ENCODE measurements around the gene KDM6A.
"Not testable (repeated sequence)": the region's sequence is repeated elsewhere in the genome, so short reads cannot be mapped to it uniquely, and the experiment has no call there.

Gene KDM6A

DNA sequence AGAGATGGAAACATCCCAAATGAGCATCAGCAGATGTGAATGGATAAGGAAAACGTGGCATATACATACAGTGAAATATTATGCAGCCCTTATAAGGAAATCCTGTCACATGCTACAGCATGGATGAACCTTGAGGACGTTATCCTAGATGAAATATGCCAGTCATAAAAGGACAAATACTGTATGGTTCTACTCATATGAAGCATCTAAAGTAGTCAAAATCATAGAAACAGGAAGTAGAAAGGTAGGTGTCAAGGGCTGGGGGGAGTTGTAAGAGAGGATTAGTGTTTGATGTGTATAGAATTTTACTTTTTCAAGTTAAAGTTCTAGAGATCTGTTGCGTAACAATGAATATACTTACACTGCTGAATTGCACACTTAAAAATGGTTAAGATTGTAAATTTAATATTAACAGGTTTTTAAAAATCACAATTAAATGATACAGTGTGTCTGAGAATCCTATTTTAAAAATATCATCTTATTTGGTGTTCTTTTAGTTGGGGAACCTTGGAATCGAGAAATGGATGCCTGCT, 58.5 kb downstream of the KDM6A start:
- DNase-seq: no peak

GRCh38 chrX:44935172-44935571, 62.2 kb downstream of the KDM6A start:
- no peak for DNase-seq

- no peak for DNase-seq
These were observed 62.7 kb downstream of the KDM6A start for GRCh38 chrX:44935640-44936039.

DNA sequence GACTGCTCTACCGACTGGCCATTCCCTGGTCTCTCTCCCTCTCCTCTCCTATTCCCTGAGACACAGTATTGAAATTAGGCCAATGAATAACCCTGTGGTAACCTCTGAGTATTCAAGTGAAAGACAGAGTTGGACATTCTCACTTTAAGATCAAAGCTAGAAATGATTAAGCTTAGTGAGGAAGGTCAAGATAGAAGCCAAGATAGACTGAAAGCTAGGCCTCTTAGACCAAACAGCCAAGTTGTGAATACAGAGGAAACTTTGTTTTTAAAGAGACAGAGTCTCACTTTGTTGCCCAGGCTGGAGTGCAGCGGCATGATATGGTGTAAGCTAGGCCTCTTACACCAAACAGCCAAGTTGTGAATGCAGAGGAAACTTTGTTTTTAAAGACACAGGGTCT, 64.6 kb downstream of the KDM6A start:
- DNase-seq: no peak

DNA sequence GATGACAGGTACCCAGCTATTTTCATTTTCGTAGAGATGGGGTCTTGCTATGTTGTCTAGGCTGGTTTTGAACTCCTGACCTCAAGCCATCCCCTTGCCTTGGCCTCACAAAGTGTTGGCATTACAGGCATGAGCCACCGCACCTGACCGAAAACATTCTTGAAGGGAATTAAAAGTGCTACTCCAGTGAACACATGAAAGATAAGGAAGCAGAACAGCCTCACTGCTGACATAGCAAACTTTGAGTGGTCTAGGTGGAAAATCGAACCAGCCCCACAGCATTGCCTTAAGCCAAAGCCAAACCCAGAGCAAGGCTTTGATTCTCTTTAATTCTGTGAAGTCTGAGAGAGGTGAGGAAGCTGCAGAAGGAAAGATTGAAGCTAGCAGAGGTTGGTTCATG, 65.1 kb downstream of the KDM6A start:
- DNase-seq: no peak

DNA sequence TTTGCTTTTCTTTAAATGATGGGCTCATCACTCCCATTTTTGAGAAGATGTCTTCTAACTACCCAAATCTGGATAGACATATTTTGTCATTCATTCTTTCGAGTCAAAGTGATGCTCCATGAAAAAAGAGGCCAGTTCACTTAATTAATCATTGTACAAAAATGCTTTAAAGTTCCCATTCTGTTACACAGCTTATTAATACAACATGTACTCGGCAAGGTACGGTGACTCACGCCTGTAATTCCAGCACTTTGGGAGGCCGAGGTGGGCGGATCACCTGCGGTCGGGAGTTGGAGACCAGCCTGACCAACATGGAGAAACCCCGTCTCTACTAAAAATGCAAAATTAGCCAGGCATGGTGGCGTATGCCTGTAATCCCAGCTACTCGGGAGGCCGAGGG, 67.6 kb downstream of the KDM6A start:
- DNase-seq: not testable (repeated sequence)

DNA sequence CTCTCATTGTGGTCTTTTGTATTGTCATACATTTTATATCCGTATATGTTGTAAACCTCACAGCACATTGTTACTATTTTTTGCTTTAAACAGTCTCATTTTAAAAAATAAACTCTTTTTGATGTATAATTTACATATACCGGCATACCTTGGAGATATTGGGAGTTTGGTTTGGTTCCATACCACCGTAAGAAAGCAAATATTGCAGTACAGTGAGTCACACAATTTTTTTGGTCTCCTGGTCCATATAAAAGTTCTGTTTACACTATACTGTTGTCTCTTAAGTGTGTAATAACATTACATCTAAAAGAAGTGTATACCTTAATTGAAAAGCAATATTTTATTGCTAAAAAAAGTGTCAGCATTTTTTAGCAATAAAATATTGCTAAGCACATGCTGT, 70.0 kb downstream of the KDM6A start:
- DNase-seq: no peak

DNA sequence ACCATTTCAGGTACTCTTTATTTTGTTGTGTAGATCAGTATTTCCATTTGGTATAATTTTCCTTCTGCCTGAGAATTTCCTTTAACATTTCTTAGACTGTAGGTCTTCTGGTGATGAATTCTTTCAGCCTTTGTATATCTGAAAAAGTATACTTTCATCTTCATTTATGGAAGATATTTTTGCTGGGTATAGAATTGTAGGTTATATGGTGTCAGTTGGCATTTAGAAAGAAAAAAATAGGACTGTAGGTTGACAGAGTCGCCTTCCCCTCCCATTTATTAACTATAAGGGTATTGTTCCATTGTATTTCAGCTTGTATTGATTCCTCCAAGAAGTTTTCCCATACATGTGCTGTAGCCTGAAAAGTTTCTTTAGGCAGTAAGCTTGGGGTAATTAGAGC, 71.9 kb downstream of the KDM6A start:
- DNase-seq: no peak

DNA sequence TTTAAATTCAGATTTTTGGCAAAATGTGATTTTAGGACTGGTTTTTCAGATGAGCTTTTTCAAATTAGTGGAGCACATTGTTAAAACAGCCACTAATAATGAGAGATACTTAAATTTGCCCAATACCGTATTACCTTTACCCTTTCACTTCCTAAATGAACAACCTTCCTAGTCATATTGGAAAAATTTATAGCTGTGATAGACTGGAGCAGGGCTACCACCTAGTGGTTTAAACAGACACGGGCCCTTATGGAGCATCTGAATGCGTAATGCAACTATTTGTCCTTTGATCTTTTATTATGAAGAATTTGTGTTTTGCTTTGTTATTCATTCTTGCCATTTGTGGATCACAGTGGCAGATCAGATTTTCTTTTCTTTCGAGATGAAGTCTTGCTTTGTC, 72.7 kb downstream of the KDM6A start:
- no peak for DNase-seq

DNA sequence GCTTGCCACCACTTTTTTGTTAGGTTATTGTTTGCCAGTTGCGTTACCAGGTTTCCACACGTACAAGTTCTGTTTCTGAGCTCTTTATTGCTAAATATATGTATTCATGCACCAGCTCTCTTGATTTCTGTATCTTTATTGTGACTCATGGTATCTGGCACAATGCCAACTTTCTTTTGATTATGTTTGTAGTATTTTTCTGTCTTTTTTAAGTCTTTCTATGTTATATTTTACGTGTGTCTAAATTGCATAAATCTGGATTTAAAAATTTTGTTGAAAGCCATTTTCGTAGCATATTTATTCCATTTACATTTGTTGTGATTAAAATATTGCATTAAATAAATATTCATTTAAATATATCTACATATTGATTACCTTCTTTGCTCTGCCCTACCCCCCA, 73.8 kb downstream of the KDM6A start:
- no peak for DNase-seq

- DNase-seq: no peak
These were observed 75.0 kb downstream of the KDM6A start for GRCh38 chrX:44947995-44948394.

DNA sequence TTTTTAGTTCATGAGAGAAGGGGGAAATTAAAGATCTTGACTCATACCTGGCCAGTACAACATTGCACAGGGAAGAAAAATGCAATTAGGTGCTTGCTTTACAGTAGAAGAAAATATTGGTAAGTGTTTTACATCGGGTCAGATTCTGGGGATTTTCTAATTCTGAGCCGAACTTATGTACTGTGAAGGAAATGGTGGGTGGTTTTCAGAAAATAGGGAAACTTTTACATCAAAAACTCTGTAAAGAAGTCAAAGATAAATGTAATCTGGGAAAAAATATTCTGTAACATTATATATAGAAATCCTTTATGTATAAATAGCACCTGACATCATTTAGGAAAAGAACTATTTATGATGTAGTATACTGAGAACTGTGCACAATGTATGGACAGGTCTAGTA, 75.4 kb downstream of the KDM6A start:
- no peak for DNase-seq

GRCh38 chrX:44949125-44949524, 76.1 kb downstream of the KDM6A start:
- no peak for DNase-seq

GRCh38 chrX:44950471-44951366, 77.7 kb downstream of the KDM6A start:
- DNase-seq: not testable (repeated sequence)

DNA sequence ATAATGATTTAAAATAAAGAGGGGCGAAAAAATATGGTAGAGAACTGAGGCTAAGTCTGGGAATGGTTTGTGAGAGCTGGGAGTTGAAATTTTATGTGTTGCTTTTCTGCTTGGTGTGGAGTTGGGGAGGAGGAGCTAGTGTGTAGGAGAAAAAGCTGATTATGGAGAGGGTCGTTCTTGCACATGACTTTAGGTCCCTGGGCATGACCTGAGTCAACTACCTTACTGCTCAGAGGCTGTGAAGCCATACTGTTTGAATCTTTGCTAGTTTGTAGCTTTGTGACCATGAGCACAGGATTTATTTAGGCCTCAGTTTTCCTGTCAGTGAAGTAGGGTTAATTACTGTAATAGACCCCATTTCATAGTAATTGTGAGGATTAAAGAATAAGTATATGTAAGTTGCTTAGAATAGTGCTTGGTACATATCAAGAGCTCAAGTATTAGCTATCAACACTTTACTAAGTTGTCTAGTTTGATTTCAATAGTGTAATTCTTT, 78.6 kb downstream of the KDM6A start:
- DNase-seq: no peak

- no peak for DNase-seq
These were observed 79.5 kb downstream of the KDM6A start for GRCh38 chrX:44952329-44953027.

GRCh38 chrX:44953734-44954502, 80.9 kb downstream of the KDM6A start:
- DNase-seq: no peak

DNA sequence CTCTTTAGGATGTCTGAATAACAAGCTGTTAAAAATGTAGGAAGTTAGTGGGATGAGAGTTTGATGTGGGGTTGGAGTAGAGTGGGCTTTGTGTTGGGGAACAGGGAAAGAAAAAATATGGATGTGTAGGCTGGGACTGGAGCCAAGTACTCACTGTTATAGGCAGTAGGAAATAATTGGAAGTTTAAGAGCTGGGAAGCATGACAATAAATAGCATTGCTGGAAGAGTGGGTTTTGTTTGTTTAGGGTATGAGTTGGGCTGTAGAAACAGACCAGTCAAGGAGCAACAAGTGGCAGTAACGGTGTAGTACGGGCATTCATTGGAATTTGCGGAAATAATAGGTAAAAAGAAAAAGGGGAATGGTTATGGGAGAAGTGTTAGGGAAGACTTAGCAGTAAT, 81.6 kb downstream of the KDM6A start:
- DNase-seq: no peak

DNA sequence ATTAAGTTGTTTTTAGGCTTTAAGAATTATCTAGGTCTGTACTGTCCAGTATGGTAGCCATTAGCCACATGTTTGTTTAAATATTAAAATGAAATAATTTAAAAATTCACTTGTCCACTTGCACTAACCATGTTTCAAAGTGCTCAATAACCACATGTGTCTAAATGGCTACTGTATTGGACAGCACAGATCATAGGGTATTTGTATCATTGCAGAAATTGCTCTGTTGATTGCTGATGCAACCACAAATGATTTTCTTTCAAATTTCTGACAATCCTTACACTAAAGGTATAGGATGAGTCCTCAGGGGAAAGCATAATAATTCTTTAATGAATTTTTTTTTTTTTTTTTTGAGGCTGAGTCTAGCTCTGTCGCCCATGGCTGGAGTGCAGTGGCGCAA, 84.9 kb downstream of the KDM6A start:
- DNase-seq: no peak

DNA sequence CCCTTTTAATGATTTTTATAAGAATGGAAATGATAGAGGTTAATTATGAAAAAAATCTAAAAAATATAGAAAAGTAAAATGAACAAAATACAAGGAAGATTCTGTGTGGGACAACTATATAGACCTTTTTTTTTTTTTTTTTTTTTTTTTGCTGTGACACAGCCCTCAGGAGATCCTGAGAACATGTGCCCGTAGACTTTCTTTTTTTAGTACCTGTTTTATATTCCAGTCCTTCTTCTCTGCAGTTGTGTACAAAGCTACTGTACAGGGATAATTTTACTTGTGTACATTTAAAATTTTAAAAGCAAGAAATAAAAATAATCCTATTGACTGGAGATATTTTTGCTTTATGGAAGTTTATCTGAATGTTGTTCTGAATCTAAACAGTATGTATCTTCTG, 85.5 kb downstream of the KDM6A start:
- DNase-seq: no peak

GRCh38 chrX:44961817-44962607, 89.0 kb downstream of the KDM6A start:
- no peak for DNase-seq

- no peak for DNase-seq
These were observed 90.0 kb downstream of the KDM6A start for GRCh38 chrX:44962944-44963343.

Data from activated CD8-positive, alpha-beta memory T cell treated with anti-CD3 and anti-CD28 coated beads, Interleukin-2, amount 50 U/mL, for 48 hours (primary cell).